ENCODE measurements around the gene SEC24A.

DNA sequence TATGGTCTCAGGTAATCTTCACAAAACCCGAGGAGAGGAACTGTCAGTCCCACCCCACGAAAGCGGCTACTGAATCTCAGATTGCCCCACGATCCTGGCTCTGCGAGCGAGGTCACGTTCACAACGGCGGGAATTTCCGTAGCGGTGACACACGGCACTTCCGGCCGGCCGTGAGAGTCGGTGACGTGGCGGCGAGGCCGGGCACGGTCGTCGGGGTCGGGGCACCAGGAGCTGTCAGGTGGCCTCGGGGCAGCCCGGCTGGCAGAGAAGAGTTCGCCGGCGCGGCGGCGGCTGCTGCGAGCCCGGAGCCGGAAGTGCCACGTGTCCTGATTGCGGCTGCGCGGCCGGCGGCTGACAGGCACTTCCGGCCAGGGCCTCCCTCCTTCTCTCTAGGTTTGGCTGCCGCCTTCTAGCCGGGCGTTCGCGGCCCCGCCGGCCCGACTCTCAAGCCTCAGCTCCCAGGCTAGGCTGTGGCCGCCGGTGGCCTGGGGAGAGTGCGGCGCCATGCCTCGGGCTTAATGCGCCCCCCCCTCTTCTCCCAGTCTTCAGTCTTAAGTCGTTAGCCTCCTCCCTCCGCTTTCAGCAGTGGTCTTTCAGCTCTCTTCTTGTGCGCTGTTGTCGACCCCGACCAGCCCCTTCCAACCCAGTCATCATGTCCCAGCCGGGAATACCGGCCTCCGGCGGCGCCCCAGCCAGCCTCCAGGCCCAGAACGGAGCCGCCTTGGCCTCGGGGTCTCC, at the start of gene SEC24A:
- no peak for TF ChIP-seq EZH2 (IDR thresholded peaks at IDR 0.05; ENCODE audit: low read length, unreplicated experiment)
- no peak for TF ChIP-seq EZH2phosphoT487 (IDR thresholded peaks at IDR 0.05; ENCODE audit: borderline replicate concordance, low read length)
